Vagina (tissue), 2 donors: ENCODE measurements around the gene ZNRF1. TPM values are rescaled to one million over a fixed set of nuclear protein-coding genes. Genes with fewer than 3 reads are reported as not detected.

Experiments used
- DNase-seq, 2 donors: peaks; one replicate each; pipeline ENCODE4 v3.0.0-alpha.2; 2017; ENCODE audit errors: extremely low spot score in 2 of 2
- H3K27ac ChIP-seq: fragments of 200-600 bp; sonication (generic); one replicate; pipeline ENCODE4 v1.5.1; 2019
- H3K27me3 ChIP-seq: fragments of 200-600 bp; sonication (generic); one replicate; pipeline ENCODE4 v1.5.1; 2019
- H3K36me3 ChIP-seq, 2 donors: fragments of 200-600 bp; sonication (generic); one replicate each; pipeline ENCODE4 v1.5.1; 2017 to 2019
- H3K4me1 ChIP-seq: fragments of 200-600 bp; sonication (generic); one replicate; pipeline ENCODE4 v1.5.1; 2019
- H3K4me3 ChIP-seq, 2 donors: fragments of 200-600 bp; sonication (generic); 1 replicate in 1 of 2; 2 replicates in 1 of 2; pipeline ENCODE4 v1.5.1; 2016 to 2019
- H3K9me3 ChIP-seq: fragments of 200-600 bp; sonication (generic); one replicate; pipeline ENCODE4 v1.5.1; 2019
- CTCF ChIP-seq, 3 experiments: fragments of 450-650 bp in 2 of 3; fragments of 200-600 bp in 1 of 3; sonication (generic) in 1 of 3; IDR thresholded peaks; one replicate each; pipeline ENCODE4 v1.5.1; 2017 to 2019; ENCODE audit warnings: antibody characterized with exemption in 3 of 3, mild to moderate bottlenecking in 2 of 3, moderate library complexity in 2 of 3
- POLR2A ChIP-seq, 2 donors: fragments of 450-650 bp; IDR thresholded peaks; one replicate each; pipeline ENCODE4 v1.6.1; 2017; ENCODE audit warnings: antibody characterized with exemption in 2 of 2, mild to moderate bottlenecking in 2 of 2, moderate library complexity in 2 of 2
- POLR2AphosphoS5 ChIP-seq, 2 donors: sonication (generic); formaldehyde crosslinking; IDR thresholded peaks; one replicate each; pipeline ENCODE4 v1.9.0; 2017; ENCODE audit warnings: antibody characterized with exemption in 2 of 2, mild to moderate bottlenecking in 2 of 2, low read depth in 1 of 2; ENCODE audit not compliant: insufficient read depth in 1 of 2
- intact Hi-C: fragments of 100-400 bp; cut with DNase I; formaldehyde crosslinking; loops from one replicate; pipeline ENCODE4 v1.15.1; 2023
- total RNA-seq: library from RNA; depleted of rRNA; stranded (reverse); fragments of >200 nt; gene quantifications from one replicate; pipeline ENCODE4 v1.2.3, GENCODE V29; 2016

ZNRF1 gene
- total RNA-seq, 1 donor from 2014 or later: 20.1 TPM

DNA sequence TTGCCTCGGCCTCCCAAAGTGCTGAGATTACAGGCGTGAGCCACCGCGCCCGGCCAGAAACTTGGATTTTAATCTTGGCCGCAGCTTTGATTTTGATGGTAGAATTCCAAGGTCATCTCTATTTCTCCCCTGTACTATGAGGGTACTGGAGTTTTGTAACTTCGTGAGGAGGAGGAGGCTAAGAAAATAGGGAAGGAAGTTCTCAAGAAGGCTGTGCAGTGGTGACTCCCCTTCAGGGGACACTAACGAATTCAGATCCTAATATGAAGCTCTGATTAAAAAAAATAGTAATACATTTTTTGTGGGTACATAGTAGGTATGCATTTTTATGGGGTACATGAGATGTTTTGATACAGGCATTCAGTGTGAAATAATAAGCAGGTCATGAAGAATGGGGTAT, 61.9 kb downstream of the ZNRF1 start:
- DNase-seq: no peak
- peaks cover 48% of the 10 kb centered on the region for H3K4me1 ChIP-seq
- intact Hi-C loops: no loop called here
- H3K4me3 ChIP-seq: no peak overlapping the region
- no peaks in the 10 kb centered on the region for H3K36me3 ChIP-seq
- TF ChIP-seq POLR2AphosphoS5 (IDR thresholded peaks at IDR 0.05; ENCODE audit: insufficient read depth in 1 of 2, low read depth in 1 of 2): no peak
- TF ChIP-seq CTCF (IDR thresholded peaks at IDR 0.05): no peak
- no peak for TF ChIP-seq POLR2A (IDR thresholded peaks at IDR 0.05)
- no peak overlapping the region for H3K27ac ChIP-seq
- no peaks in the 10 kb centered on the region for H3K27me3 ChIP-seq
- no peaks in the 10 kb centered on the region for H3K9me3 ChIP-seq

DNA sequence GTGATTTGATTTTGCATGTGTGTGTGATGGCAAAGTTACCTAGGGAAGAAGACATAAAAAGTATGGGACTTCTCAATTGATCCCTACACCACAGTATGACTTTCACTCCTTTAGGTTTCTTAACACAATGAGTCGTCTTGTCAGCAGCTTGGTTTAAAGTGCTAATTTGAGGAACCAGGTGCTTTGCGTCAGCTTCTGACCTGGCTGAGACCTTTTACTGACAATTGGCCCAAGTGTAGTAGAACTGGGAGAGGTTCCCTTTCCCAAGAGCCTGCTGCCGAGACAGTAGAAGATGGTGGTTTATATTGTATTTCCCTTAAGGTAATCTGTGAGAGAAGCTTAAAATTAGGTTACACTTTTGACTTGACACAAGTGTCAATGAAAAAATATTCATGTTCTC, 62.8 kb downstream of the ZNRF1 start:
- intact Hi-C loops: no loop called here
- no peaks in the 10 kb centered on the region for H3K9me3 ChIP-seq
- no peaks in the 10 kb centered on the region for H3K36me3 ChIP-seq
- no peaks in the 10 kb centered on the region for H3K27me3 ChIP-seq
- H3K4me3 ChIP-seq: no peak overlapping the region
- no peak overlapping the region for H3K27ac ChIP-seq
- no peak for DNase-seq
- TF ChIP-seq POLR2AphosphoS5 (IDR thresholded peaks at IDR 0.05; ENCODE audit: insufficient read depth in 1 of 2, low read depth in 1 of 2) (no peak), POLR2A (IDR thresholded peaks at IDR 0.05) (no peak), CTCF (IDR thresholded peaks at IDR 0.05) (no peak)
- peaks cover 45% of the 10 kb centered on the region for H3K4me1 ChIP-seq

DNA sequence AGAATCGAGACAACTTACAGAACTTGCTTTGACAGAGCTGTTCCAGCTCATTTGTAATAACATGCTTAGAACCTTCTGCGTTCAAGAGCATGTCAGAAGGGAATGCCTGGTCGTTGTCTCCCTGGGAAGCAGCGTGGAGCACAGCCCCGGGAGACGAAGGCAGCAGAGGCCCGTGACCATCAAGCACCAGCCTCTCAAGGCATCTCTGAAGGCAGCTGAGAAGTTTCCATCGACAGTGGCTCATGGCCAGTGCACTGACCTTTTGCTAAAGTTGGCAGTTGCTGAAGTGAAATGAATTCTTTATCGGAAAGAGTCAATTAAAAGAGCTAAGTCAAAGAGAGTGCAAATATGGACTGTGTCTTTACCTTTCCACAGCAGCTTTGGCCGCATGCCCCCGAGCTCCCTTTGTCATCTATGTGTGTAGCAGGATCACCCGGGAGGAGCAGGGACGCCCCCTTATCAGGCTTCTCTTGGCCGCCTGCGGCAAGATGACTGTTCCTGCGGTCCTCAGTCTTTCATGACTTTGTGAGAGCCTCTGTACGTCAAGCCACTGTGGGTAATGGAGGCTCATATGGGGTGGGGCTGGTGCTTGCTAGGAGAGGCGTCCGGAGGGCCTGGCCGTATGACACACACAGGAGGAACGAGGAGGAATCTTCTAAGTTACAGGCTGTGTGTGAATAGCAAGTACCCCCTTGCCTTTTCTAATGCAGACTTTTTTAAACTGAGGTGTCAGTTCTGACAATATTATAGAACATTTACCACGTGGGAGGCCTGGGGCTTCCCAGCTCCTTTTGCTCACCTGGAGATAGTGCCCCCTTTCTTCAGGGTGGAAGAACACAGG, 63.5 kb downstream of the ZNRF1 start:
- no peaks in the 10 kb centered on the region for H3K27me3 ChIP-seq
- H3K36me3 ChIP-seq: no peaks in the 10 kb centered on the region
- intact Hi-C loops: no loop called here
- H3K4me3 ChIP-seq: no peak overlapping the region
- DNase-seq: no peak
- TF ChIP-seq POLR2AphosphoS5 (IDR thresholded peaks at IDR 0.05; ENCODE audit: insufficient read depth in 1 of 2, low read depth in 1 of 2) (no peak), POLR2A (IDR thresholded peaks at IDR 0.05) (no peak), CTCF (IDR thresholded peaks at IDR 0.05) (no peak)
- H3K9me3 ChIP-seq: no peaks in the 10 kb centered on the region
- peaks cover 38% of the 10 kb centered on the region for H3K4me1 ChIP-seq
- H3K27ac ChIP-seq: peak overlapping the region; percentile 25

DNA sequence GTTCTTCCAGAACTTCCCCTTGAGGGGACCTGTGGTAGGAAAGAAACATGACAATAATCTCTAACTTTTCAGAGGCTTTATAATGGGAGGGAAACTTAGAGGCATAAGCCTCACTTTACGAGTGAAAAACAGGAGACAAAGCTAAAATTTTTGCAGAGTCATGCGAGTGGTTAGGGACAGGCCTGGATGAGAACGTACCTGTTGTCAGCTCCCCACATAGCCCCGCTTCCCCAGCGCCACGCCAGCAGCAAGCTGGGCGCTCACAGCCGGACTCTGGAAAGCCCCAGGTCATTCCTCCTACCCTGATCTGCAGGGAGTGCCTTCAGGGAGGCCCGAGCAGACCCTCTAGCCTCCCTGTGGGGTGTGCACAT, 64.1 kb downstream of the ZNRF1 start:
- H3K36me3 ChIP-seq: no peaks in the 10 kb centered on the region
- TF ChIP-seq CTCF (IDR thresholded peaks at IDR 0.05): no peak
- no peak for TF ChIP-seq POLR2A (IDR thresholded peaks at IDR 0.05)
- TF ChIP-seq POLR2AphosphoS5 (IDR thresholded peaks at IDR 0.05; ENCODE audit: insufficient read depth in 1 of 2, low read depth in 1 of 2): no peak
- H3K4me3 ChIP-seq: no peak overlapping the region
- no peaks in the 10 kb centered on the region for H3K9me3 ChIP-seq
- intact Hi-C loops: no loop called here
- H3K4me1 ChIP-seq: peaks cover 38% of the 10 kb centered on the region
- no peak for DNase-seq
- H3K27me3 ChIP-seq: no peaks in the 10 kb centered on the region
- no peak overlapping the region for H3K27ac ChIP-seq

DNA sequence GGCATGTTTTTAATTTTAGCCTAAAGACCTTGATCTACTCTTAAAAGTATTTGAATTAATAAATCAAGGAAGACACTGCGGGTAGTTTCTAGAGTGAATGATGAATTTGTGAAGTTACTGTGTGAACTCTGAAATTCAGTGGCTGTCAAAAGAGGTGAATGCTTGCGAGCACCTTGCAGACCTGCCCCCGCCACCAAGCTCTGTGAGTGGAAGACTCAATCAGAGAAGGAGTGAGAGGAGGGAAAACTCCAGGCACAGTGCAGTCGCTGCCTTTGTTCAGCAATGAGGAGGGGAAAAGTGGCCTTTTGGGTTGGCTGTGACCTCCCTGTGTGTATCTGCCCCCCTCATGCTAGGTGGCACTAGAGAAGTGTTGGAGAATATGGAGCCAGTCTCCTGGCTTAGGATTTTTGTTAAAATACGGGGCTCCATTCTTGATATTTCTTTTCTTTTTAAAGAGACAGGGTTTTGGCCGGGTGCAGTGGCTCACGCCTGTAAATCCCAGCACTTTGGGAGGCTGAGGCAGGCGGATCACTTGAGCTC, 64.8 kb downstream of the ZNRF1 start:
- TF ChIP-seq CTCF (IDR thresholded peaks at IDR 0.05): no peak
- no peak for TF ChIP-seq POLR2A (IDR thresholded peaks at IDR 0.05)
- no peak for TF ChIP-seq POLR2AphosphoS5 (IDR thresholded peaks at IDR 0.05; ENCODE audit: insufficient read depth in 1 of 2, low read depth in 1 of 2)
- peaks cover 43% of the 10 kb centered on the region for H3K4me1 ChIP-seq
- intact Hi-C loops: no loop called here

More for the DNA sequence above, 64.8 kb downstream of the ZNRF1 start:
- H3K36me3 ChIP-seq: no peaks in the 10 kb centered on the region
- H3K27ac ChIP-seq: no peak overlapping the region
- no peaks in the 10 kb centered on the region for H3K27me3 ChIP-seq
- no peaks in the 10 kb centered on the region for H3K9me3 ChIP-seq
- no peak overlapping the region for H3K4me3 ChIP-seq
- DNase-seq: no peak
